Mucosa of gallbladder (tissue), 1 donor: ENCODE results near the gene HBP1. TPM values are rescaled to one million over a fixed set of nuclear protein-coding genes. Genes with fewer than 3 reads are reported as not detected.
"Not testable (repeated sequence)": the region's sequence is repeated elsewhere in the genome, so short reads cannot be mapped to it uniquely, and the experiment has no call there.

Experiments
- DNase-seq: peaks from one replicate; pipeline ENCODE4 v3.0.0-alpha.2; 2020; ENCODE audit warnings: low spot score
- total RNA-seq: library from RNA; stranded (reverse); gene quantifications from one replicate; pipeline ENCODE4 v1.2.1, GENCODE V29; 2021
- donor health status: DM: no; HTN: no; CAD: no.

Gene HBP1
- total RNA-seq, 1 donor from 2014 or later = 67.5 TPM

GRCh38 chr7:107185716-107186115 is 16.9 kb downstream of the HBP1 start:
- DNase-seq = no peak

DNA sequence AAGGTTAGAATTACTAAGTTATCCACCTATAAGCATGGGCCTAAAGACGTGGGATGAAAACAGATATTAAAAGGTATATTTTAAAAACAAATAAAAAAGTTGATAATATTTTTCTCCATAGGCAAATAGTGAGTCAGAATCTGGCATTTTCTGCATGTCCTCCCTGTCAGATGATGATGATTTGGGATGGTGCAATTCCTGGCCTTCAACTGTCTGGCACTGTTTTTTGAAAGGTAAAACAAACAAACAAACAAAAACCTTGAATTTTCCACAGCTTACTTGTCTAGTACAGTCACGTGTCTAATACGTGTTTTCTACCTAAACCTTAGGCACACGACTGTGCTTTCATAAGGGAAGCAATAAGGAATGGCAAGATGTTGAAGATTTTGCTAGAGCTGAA is 17.4 kb downstream of the HBP1 start:
- no peak for DNase-seq

DNA sequence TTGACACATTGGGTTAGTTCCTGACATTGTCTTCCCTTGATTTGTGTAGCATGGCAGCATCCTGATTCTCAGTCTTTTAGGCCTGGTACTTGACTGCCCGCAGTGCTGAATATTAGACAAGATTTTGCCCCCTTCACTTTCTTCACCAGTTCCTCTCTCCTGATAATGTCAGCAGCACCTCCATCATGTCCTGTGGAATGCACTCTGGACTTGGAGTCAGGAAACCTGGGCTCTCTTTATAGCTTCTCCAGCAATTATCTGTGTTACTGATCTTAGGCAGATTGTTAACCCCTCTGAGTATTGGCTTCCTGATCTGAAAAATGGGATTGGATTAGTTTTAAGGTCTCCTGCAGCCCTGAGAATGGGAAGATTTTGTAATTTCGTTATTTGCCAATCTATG is 19.0 kb downstream of the HBP1 start:
- DNase-seq = no peak

DNA sequence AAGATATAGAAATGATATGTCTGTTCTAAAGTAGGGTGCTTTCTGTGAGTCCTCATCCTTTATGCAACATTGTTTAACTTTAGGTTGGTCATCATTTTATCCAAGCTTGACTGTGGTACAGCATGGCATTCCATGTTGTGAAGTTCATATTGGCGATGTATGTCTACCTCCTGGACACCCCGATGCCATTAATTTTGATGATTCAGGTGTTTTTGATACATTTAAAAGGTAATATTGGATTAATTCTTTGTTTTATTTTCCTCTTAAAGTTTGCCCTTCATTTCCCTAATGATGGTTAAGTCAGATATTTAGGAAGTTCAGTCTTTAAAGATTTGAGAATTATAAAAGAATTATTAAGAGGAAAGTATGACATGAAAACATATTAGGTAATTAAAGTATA is 21.3 kb downstream of the HBP1 start:
- DNase-seq = no peak

DNA sequence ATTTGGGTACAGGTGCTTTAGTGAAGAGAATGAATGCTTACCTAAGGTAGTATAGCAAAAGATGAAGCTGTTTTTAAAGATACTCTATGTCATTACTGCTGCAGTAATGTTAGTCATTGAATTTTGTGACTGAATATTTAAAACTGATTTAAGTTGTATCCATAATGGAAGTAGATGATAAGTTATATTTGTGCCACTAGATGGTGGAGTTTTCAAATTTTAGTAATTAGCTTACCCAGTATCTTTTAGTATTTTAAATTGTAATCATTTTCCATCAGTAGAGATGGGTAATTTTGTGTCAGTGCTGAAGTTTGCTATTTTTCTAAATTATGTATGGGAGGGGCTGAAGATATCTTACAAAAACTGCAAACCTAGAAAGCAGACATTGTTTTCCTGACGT is 25.2 kb downstream of the HBP1 start:
- no peak for DNase-seq

GRCh38 chr7:107196834-107197610 is 28.2 kb downstream of the HBP1 start:
- no peak for DNase-seq

GRCh38 chr7:107201795-107202450 is 33.1 kb downstream of the HBP1 start:
- DNase-seq = no peak

DNA sequence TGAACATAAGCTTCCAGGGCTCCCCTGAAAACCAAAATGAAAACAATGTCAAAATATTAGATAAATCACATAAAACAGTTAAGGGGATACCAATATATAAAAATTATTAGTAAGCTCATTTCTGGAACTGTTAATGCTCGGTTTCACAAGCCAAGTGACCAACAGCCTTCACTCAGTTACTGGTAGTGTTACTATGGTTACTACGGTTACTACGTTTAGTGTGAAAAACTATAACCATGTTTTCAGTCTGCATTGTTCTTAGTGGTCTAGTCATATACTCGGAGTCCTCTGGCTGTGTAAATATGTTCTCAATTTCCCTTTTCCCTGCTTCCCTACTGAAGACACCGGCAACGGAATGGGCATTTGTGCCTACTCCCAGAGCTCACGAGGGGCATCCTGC is 34.8 kb downstream of the HBP1 start:
- DNase-seq = no peak

DNA sequence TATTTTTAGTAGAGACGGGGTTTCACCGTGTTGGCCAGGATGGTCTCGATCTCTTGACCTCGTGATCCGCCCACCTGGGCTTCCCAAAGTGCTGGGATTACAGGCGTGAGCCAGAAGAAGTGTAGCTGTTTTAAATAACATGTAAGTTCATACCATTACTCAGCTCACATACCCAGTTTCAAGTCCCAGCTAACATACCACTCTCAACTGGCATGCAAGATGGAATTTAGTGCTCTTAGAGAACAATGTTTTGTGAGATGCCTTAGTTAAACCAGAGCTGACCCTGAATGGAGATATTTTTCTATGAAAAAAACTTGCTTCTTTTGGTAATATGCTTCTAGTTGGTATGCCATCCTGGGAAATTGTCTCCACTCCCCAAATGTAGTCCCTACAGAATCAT is 37.3 kb downstream of the HBP1 start:
- no peak for DNase-seq

- no peak for DNase-seq
Observed at GRCh38 chr7:107206706-107207105, 37.9 kb downstream of the HBP1 start.

DNA sequence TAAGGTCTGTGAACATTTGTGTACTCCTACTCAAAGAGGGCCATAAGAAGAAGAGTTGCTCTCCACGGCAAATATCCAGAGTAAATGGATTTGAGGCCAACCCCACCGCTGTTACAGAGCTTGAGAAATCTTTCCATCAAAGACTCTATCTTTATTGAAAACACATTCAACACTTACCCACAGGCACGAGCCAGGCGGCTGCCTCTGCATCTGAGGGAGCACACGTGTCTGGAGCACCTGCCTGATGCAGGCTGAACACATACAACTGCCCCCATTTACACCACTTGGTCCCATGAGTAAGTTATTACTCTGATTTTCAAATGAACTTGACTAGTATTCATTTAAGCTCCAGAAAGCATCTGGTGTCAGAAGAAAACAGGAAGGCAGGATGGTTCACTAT is 38.7 kb downstream of the HBP1 start:
- DNase-seq = no peak

- DNase-seq = no peak
Observed at GRCh38 chr7:107208024-107208521, 39.3 kb downstream of the HBP1 start.

- DNase-seq = no peak
Observed at GRCh38 chr7:107208563-107208962, 39.8 kb downstream of the HBP1 start.

DNA sequence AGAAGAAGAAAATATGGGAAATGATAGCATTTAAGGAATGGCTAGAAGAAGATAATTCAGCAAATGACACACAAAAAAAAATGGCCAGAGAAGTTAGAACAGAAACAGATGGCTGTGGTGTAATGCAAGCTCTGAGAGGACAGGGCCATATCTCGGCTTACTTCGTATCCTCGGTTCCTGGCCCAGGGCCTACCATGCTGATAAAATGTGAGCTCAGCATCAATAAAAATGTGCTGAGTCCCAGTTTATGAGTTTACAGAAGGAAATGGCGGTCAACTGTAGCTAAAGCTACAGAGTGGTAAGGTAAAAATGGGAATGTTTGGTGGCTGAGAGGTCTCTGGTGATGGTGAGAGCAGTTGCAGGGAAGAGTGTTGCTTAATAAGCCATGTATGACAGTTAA is 40.8 kb downstream of the HBP1 start:
- no peak for DNase-seq

DNA sequence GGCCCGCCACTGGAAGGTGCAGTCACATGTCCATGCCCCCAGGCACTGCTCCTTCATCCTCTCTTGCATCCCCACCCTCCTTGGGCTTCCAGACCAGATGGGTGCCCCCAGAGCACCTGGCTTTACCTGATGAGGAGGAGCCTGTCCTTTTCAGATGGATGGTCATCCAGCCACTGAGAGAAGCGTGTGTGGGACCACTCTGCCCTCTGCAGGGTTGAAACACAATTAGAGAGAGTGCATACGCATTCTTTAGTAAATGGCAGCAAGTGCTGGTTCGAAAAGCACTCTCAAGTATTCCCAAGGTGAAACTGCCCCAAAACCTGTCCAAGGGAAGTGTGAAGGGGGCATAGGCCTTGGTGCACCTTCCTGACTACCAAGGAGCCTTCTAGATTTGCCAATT is 41.6 kb downstream of the HBP1 start:
- no peak for DNase-seq

GRCh38 chr7:107212725-107213124 is 43.9 kb downstream of the HBP1 start:
- DNase-seq = no peak

- no peak for DNase-seq
Observed at GRCh38 chr7:107213193-107213788, 44.5 kb downstream of the HBP1 start.

GRCh38 chr7:107213945-107214344 is 45.1 kb downstream of the HBP1 start:
- no peak for DNase-seq

DNA sequence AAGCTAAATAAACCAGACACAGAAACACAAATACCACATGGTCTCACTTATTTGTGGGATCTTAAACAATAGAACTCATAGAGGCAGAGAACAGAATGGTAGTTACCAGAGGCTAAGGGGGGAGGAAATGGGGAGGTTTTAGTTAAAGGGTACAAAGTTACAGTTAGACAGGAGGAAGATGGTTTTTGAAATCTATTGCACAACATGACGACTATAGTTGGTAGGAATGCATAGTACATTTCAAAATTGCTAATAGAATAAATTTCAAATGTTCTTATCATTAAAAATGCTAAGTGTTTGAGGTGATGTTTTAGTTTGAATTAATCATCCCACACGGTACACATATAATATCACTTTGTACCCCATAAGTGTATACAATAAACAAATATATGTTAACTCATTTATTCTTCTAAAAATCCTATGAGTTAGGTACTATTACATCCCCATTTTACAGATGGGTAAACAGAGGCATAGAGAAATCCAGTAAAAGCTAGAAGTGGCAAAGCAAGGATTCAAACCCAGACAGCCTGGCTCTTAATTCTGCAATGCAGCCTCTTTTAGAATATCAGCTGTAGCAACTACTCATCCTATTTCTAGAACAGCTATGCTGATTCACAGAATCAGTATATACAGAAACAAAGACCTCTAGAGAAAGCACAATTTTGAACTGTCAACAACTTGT is 50.9 kb downstream of the HBP1 start:
- DNase-seq = no peak

GRCh38 chr7:107220356-107220755 is 51.6 kb downstream of the HBP1 start:
- no peak for DNase-seq

DNA sequence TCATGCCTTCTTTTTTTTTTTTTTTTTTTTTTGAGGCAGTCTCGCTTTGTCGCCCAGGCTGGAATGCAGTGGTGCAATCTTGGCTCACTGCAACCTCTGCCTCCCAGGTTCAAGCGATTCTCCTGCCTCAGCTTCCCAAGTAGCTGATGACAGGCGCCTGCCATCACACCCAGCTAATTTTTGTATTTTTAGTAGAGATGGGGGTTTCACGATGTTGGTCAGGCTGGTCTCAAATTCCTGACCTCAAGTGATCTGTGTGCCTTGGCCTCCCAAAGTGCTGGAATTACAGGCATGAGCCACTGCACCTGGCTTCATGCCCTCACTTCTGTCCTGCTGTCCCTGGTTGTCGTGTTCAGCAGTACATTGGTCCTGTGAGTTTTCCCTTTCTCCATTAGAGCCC is 52.0 kb downstream of the HBP1 start:
- not testable (repeated sequence) for DNase-seq
